GM18907 (cell line): Measurements from ENCODE around the gene SH3BGR.
"Not testable (repeated sequence)": the region's sequence is repeated elsewhere in the genome, so short reads cannot be mapped to it uniquely, and the experiment has no call there.

ENCODE experiments used
- ATAC-seq: cut with Tn5 transposase; IDR thresholded peaks from one replicate; pipeline ENCODE4 v1.9.1; 2021; ENCODE audit warnings: mild to moderate bottlenecking, moderate library complexity; ENCODE audit not compliant: unreplicated experiment

The SH3BGR gene

DNA sequence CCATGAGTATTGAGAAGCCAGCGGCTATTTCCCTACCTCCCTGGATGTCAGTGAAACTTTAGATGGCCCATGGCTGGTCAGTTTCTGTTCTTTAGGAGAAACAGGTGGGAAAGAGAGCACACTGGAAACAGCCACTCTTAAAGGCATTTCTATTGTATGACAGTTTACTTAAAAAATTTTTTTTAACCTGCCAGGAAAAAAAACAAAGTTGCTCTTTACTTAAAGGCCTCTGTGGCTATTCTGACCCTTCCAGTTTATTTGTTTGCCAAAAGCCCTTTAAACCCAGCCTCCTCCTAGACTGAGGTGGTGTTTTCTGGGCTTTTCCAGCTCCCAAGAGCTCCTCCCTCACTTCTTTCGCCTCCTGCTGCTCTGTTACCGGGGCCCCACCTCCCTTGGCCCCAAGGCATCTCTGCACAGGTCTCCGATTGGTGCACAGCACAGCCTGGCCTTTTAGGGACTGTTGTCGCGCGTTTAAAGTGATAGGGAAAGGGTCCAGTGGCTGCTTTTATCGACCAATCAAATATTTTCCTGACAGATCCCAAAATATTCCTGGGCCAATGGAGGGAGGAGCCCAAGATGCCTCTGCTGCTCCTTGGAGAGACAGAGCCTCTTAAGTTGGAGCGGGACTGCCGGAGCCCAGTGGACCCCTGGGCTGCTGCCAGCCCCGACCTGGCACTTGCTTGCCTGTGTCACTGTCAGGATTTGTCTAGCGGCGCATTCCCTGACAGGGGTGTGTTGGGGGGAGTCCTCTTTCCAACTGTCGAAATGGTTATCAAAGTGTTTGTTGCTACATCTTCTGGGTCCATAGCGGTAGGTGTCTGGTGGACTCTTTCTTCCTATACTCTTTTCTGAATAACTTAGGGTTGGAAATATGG lies at the start of gene SH3BGR:
TSS of gene SH3BGR (plus strand) at position 639 of the 875 bp plus-strand sequence. CDS start at position 766, 127 bp downstream.
- ATAC-seq: no peak

DNA sequence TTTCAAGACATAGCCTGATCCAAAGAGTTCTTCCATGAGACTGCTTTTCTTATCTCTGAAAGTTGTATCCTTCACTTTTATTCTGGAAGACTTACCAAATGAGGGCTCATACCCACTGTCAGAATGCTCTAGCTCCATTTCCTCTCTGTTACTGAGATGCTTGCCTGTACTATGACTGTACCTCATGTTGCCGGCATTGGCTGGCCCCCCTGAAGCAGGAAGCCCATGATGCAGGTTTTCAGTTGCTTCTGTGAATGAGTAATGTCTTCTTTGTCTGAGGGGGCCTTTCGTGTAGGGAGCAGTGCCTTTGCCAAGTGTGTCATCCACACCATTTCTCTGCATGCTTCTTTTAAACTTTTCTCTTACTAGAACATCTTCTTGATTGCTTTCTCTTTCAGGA lies 45.7 kb upstream of the SH3BGR start:
- no peak for ATAC-seq

DNA sequence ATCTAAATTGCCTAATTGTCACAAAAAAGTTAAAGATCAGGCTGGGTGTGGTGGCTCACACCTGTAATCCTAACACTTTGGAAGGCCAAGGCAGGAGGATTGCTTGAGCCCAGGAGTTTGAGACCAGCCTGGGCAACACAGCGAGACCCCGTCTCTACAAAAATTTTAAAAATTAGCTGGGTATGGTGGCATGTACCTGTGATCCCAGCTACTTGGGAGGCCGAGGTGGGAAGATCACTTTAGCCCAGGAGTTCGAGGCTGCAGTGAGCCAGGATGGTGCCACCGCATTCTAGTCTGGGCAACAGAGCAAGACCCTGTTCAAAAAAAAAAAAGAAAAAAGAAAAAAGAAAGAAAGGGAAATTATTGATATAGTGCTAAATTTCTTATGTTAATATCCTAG lies 32.6 kb upstream of the SH3BGR start:
- ATAC-seq: not testable (repeated sequence)

DNA sequence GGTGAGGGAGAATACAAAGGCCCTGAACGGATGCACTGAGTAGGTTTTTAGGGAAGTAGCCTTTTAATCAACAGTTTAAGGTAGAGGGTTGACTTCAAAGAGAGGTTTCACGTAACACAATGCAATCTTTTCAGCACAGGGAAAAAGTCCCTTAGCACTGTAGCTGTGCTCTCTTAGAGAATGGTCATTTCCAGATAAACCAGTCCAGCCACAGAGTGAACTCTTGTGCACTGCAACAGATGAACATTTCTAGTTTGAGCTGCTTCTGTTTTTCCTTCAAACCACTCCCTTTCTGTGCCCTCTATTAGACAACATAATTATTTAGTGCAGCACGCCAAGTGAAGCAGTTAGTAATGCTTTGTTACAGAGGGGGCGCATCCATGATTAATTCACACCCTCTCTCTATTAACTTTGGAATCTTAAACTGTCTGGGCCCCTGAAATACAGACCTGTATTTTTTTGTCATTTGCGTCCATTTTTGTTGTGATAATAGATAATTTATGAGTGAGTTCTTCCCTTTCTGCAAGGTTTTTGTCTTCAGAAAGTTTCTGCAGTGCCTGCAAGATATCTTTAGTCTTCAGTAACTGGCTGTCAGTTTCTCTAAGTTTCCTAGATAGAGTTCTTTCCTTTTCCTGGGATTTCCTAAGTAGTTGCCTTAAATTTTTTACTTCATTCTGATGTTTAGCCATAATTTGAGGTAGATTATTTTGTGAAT lies 29.1 kb upstream of the SH3BGR start:
- no peak for ATAC-seq

GRCh38 chr21:39429445-39429844 lies 22.3 kb upstream of the SH3BGR start:
- no peak for ATAC-seq

DNA sequence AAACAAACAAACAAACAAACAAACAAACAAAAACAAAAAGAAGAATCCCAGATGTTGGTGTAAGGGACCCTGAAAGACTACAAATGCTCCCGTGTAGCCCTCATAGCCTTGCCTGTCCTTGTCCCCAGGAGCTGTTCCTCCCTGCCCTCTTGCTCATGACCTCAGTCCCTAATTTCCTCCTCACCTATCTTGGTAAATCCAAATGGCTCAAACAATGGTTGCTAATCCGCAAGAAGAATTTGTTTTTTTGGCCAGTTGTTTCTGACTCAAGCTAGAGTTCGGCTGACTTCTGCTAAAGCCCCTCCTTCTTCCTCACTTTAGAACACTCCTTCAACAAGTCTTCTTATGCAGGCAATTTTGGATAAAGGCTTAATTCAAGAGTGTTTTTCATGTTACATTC lies 21.8 kb upstream of the SH3BGR start:
- no peak for ATAC-seq

DNA sequence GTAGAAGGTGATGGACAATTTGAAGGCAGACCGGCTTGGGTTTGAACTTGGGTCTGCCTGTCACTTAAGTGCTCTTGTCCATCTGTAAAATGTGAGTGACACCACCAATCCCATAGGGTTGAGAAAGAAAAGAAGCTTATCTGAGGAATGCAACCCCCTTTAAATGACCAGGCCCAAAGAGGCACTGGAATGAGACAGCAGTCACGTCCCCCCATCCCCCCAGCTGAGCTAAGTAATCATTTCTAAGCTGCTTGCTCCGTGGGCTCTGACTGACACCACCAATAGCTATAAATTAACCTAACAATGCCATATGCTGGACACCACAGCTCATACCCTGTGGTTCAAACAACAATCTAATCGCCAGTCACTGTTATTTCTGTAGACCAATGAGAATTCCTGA lies 21.3 kb upstream of the SH3BGR start:
- no peak for ATAC-seq

DNA sequence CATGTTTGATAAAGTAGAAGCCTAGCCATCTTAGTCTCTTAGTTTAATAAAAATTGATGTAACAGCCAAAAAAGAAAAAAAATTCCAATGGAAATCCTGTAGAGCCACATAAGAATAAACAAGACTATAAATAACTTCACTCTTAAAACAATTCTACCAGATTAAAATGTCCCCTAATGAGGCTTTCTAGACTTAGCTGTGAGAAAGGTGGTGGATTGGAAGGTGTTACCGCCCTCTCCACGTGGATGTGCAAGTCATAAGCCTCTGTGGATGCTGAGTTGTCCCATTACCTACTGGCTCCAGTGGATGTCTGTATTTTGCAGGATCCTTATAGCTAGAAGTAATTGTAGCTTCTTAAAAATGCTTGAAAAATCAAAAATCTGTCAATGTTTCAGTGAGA lies 20.8 kb upstream of the SH3BGR start:
- ATAC-seq: no peak

DNA sequence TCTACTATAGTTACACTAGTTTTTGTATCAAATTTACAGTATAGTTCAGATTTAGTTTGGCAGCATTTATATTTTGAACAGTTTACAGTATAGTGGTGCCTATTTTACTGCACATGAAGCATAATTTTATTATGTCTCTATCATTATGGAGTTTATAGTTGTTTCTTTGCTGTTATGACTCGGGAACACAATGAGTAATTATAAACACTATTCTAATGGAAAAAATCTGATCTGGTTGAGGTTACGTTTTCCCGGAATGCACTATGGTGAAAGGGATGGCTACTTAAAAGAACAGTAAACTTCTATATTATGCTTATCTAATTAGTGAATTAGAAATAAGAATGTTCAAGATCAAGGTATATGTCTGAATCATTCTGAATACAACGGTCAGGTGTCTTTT lies 16.8 kb upstream of the SH3BGR start:
- no peak for ATAC-seq

DNA sequence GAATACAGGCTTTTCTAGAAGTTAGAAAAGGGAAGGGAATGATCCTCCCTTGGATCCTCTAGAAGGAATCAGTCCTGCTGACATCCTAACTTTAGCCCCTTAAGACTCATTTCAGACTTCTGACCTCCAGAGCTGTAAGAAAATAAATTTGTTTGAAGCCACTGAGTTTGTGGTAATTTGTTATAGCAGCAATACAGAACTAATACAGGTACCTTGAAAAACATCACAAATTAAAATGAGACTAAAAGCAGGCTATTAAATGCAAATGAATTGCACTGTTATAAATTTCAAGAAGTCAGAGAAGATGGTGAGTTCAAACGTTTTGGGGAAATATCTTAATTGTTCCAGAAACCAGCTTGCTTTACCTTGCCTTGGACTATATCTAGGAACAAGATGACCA lies 12.5 kb upstream of the SH3BGR start:
- no peak for ATAC-seq

DNA sequence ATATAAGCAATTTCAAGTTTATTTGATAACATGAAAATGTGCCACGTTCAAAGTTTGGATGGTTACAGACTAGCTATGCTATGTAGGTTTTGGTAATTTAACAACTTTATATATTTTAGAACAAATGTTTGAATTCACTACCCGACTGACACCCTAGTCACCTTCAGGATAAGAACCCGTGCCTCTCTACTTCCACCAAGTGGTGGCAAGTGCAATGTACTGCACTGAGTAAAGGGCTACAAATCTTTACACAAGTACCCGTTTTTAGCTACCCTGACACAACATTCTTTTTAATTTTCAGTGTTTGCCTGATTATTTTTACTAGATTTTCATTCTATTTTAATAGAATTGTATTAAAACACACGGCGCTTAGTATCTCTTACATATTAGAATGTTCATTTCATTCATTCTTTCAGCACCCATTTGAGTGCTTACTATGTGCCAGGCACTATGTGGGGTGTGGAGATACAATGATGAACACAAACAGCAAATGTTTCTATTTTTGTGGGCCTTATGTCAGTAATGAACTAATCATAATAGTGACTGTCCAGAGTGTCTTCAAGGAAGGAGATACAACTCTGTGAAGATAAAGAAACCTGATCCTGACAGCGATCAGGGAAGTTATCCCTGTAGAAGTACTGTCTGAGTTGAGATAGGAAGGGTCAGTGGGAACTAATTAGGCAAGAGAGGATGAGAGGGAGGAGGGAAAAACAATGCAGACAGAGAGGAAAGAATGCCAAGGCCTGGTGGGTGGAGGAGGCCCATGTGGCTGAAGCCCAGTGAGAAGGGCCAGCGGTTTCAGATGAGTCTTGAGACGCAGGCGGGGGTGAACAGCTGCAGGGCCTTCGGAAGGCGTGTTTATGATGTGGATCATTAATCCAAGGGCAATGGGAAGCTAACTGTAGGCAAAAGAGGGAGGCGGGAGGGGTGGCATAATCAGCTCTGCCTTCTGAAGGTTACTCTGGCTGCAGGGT lies 10.0 kb upstream of the SH3BGR start:
- ATAC-seq: peak; percentile 31

- ATAC-seq: no peak
Observed at GRCh38 chr21:39444421-39445180, 7.2 kb upstream of the SH3BGR start.

- peak; percentile 92 for ATAC-seq
Observed at GRCh38 chr21:39445321-39446269, 6.2 kb upstream of the SH3BGR start, which contains the start of gene LCA5L. Gene LCA5L, minus strand, starts transcription at chr21:39445778. Its CDS starts 17,285 bp downstream, at chr21:39428493.

DNA sequence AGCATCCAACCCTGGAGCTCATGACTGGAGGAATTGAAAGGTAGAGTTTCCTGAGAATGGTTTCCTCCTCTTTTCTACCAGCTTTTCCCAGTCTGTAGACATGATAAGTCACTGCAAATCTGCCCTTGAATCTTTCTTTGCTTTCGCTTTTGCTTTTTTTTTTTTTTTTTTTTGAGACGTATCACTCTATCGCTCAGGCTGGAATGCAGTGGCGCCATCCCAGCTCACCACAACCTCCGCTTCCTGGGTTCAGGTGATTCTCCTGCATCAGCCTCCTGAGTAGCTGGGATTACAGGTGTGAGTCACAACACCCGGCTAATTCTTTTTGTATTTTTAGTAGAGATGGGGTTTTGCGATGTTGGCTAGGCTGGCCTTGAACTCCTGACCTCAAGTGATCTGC lies 4.5 kb upstream of the SH3BGR start:
- ATAC-seq: no peak

DNA sequence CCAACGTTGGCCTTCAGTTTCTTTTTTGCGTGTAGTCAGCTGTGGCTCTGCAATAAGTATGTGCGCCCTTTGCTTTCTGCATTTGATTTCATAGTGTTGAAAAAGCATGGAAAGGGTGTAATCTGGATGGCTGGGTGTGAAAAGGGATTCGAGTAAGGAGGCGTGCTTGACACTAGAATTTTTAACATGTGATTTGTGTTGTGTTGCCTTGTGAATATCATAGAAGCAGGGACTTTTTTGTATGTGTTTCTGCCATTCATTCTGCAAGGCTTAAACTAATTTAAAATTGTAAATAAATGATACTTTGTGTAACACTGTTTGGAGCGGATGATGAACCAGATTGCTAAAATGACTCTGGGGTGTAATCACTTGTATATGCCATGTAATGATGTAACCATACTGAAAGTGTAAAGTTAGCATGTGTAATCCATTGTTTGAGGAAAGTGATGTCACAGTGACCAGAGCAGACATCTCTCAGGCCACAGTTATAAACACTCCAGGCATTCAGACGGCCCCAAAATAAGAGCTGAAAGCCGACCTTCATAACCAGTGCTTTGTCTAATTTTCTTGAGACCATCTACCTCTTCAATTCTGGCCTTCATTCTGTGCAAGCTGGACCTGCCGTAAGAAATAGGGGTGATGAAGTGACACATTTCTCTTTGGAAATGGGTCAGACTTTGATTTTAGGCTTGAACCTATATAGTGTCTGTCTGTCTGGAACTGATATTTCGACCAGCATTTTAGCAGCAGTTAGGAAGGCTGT lies 618 bp downstream of the SH3BGR start:
- no peak for ATAC-seq

DNA sequence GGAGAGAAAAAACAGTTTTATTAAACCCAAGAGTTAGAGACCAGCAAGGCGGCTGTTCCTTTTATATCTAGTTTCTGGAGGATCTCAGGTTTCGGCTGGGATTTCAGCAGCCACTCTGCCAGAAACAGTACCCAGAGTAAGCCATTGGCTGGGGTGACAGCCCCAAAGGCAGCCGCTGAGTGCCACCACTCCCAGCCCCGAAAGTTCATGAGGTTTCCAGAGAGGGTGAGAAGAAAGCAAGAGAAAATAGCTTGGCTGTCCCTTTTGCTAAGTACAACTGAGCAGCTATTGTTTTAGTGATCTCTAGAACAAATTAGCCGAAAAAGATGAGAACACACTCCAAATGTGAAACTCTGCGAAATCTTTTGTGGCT lies 1.2 kb downstream of the SH3BGR start:
- no peak for ATAC-seq

DNA sequence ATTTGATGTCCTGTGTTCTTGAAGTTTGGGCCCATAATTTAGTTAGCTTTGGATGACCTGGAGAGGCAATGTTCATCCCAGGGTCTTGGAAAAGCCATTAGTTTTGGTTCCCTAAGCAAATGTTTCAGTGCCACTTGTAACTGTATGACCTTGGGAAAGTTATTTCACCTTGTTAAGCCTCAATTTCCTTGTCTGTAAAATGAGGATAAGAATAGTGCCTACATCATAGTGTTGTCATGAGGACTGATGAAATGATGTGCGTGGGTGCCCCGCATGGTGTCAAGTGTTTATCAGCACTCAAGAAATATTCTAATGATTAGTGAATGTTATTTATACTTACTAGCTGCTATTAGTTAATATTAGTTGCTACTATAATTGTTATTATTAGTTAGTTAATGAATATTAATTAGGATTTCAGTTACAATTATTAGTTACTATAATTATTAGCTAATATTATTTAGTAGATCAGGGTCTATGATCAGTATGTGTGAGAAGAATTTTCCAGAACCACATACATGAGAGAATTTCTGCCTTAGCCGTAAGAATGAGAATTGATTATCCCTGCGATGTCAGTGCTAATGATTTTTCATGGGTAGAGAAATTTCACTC lies 1.9 kb downstream of the SH3BGR start:
- no peak for ATAC-seq
